HG03354 (cell line): ENCODE data around the gene HMGN4.

ENCODE experiments used
- ATAC-seq: cut with Tn5 transposase; IDR thresholded peaks from one replicate; pipeline ENCODE4 v1.9.1; 2021; ENCODE audit warnings: mild to moderate bottlenecking; ENCODE audit not compliant: unreplicated experiment, poor library complexity, severe bottlenecking

Gene HMGN4

DNA sequence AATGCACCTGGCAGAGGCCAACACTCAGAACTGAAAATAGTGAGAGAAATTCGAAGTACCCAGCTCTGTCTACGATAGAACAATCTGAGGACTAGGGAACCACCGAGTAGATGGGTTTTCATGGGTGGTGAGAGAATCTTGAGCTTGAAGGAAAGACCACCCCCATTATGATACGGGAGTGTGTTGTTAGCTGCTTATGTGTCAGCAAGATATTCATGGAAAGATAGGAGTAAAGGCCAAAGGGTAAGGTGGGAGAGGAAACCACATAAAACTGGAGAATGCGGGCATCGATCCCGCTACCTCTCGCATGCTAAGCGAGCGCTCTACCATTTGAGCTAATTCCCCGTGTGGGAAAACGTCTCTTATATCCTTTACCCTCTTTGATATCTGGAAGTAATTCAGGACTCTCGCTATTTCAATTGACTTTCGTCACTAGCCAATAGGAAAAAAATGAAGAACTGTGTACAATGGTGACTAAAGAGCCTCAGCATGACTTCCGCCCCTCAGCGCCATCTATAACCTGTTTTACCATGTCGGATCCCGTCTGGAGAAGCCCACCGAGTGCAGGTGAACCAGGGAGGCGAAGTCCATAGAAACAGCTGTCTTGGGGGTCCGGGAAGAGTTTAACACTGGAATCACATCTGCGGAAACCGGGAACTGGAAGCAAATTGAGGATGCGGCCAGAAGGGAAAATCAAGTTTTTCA, 33.6 kb downstream of the HMGN4 start:
- no peak for ATAC-seq

DNA sequence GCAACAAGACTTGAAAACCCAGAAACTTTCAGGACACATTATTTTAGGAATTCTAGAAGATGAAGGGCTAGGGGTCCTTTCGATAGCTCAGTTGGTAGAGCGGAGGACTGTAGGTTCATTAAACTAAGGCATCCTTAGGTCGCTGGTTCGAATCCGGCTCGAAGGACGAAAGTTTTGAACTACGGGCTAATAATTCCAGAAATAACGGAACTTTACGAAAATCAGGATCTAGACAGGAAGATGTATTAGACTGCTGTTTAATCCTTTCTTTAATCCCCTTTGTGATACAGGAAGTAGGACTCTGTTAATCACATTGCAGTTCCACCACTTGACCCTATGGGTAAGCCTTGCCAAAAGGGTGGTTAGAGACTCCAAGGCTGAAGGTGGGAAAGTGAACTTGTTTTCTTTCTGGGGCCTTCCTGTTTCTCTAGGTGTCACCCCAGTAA, 37.4 kb downstream of the HMGN4 start:
- ATAC-seq = no peak

DNA sequence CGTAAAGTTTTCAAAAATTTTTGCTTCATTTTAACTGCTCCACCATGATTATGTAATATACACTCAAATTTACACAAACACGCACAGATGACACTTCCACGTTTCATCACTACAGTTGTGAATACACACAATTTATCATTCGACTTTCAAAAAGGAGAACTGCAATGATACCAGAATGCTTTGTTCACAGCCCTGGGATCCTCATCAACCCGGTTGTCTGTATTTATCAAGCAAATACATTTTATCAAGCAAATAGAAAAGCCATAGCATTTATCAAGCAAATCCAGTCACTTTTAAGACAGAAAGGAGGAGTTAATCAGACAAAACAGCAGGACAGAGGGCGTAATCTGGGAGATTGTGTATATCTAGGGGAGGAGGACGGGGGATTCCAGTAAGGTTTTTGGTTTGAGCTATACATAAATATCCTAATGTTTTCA, 38.3 kb downstream of the HMGN4 start:
- no peak for ATAC-seq

DNA sequence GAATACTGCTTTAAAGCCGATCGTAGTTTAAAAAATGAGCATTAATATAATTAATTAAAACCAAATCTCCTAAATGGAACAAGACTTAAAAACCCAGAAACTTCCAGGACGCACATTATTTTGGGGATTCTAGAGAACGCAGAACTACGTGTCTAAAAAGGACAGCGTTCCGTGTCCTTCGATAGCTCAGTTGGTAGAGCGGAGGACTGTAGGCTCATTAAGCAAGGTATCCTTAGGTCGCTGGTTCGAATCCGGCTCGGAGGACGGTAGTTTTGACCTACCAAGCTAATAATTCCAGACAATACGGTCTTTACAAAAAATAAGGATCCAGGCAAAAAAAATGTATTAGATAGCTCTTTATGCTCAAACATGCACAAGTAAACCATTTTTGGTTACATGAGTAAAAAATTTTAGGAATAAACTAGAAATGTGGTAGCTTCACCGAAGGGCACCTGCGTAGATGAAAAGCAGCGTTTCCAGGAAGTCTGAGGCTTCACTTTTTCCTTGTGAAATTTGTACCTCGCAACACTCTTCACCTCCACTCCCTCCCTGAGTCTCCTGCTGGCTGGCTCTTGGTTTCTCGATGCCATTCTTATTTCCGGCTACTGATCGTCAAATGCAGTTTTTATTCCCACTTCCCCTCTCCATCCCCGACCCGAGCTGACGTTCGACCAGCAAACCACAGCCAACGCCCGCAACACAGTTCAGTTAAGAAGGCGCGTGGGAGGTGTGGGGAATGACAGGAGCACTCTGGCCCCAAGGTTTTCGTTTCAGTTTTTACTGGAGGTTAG, 39.0 kb downstream of the HMGN4 start:
- ATAC-seq = no peak

DNA sequence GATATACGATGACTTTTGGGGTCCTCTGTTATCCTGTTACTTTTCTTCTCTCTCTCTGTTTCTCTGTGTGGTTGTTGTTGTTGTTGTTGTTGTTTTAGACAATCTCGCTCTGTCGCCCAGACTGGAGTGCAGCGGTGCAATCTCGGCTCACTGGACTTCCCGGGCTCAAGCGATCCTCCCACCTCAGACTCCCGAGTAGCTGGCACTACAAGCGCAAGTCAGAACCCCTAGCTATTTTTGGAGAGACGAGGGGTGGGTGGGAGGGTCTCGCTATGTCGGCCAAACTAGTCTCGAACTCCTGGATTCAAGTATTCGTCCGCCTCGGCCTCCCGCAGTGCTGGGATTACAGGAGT, 39.5 kb downstream of the HMGN4 start:
- ATAC-seq = no peak

DNA sequence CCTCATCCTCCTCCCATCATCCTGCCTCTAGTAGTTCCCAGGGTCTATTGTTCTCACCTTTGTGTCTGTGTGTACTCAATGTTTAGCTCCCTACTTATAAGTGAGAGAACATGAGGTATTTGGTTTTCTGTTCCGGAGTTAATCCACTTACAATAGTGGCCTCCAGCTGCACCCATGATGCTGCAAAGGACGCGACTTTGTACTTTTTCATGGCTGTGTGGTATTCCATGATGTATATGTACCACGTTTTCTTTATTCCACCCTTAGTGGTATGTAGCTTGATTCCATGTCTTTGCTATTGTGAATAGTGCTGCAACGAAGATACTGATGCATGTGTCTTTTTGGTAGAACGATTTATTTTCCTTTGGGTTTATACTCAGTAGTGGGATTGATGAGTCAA, 40.1 kb downstream of the HMGN4 start:
- no peak for ATAC-seq

DNA sequence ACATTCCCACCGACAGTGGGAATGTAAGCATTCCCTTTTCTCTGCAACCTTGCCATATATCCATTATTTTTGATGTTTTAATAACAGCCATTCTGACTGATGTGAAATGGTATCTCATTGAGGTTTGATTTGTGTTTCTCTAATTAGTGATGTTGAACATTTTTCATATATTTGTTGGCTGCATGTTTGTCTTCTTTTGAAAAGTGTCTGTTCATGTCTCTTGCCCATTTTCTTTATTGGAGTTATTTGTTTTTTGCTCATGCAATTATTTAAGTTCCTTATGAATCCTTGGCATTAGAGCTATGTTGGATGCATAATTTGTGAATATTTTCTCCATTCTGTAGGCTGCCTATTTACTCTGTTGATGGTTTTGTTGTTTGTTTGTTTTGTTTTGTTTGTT, 40.6 kb downstream of the HMGN4 start:
- ATAC-seq = no peak

DNA sequence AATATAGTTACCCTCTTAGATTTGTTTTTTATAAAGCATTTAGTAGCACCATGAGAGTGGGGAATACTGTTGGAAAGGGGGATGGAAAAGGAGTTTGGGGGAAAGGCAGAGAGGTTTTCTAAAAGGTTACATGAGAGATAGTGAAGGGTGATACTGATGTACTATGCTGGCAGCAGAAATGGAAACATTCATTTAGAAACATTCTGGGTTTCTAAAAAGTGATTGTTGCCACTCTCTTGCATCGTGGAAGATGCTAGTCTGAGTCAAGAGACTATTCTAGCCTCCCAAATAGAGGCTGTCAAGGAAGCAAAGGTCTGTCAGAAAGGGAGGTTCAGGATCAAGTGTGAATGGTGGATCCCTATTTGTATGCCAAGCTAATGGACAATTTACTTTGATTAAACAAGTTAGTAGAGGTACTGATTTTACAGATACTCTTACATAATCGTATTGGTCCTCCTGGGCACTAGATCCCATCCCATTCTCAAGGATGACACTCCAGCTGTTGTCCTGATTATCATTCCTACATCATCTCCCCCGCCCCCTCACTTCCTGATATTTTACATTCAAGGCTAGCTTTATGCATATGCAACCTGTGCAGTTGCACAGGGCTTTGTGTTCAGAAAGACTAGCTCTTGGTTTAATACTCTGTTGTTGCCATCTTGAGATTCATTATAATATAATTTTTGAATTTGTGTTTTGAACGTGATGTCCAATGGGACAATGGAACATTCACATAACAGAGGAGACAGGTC, 43.2 kb downstream of the HMGN4 start:
- ATAC-seq = no peak

DNA sequence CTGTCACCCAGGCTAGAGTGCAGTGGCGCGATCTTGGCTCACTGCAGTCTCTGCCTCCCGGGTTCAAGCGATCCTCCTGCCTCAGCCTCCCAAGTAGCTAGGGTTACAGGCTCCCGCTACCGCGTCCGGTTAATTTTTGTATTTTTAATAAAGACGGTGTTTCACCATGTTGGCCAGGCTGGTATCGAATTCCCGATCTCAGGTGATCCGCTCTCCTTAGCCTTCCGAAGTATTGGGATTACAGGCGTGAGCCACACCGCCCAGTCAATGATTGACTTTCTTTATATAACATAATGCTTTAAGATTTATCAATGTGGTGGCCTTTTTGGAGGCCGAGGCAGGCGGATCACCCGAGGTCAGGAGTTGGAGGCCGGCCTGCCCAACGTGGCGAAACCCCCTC, 50.8 kb downstream of the HMGN4 start:
- no peak for ATAC-seq

DNA sequence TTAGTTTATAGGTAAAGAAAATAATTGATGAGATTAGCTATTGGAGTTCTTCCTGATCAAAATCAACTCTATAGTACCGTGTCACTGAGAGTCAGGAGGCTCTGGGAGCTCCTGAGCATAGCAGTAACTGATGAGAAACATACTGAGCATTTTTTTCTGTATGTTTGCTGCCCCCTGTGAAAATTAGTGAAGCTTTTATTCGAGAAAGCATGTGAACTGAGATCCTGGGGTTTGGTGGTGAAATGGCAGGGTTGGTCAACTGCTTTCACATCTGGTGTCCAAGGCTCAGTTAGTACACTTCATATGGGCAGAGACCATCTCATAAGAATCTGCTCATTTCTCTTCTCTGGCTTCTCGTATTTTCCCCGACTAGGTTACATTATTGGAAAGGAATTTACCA, 54.5 kb downstream of the HMGN4 start:
- ATAC-seq = no peak

DNA sequence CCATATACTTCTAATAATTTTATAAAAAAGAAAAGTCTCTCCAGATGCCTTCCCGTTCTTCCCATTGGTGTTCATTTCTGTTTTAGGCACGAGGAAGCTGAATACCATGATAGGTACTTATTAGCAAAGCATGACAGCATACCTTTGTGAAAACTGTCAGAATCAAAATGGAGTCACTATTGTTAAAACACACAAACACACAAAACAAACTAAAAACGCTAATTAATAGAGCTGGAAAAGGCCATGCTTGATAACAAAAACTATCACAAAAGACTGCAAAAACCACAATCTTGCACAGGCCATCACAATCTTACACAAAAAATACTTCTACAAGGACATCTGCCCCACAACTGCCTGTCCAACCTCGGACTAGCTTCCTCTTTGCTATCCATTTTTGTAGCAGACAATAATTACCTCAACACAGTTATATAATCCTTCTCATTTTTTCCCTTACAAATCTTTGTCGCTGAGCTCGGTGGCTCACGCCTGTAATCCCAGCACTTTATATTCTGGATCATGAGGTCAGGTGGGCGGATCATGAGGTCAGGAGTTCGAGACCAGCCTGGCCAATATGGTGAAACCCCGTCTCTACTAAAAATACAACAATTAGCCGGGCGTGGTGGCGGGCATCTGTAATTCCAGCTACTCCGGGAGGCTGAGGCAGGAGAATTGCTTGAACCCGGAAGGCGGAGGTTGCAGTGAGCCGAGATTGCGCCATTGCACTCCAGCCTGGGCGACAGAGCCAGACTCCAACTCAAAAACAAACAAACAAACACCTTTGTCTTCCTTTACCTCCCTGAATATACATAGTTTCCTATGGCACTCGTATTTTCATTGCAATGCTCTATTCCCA, 55.3 kb downstream of the HMGN4 start:
- no peak for ATAC-seq

DNA sequence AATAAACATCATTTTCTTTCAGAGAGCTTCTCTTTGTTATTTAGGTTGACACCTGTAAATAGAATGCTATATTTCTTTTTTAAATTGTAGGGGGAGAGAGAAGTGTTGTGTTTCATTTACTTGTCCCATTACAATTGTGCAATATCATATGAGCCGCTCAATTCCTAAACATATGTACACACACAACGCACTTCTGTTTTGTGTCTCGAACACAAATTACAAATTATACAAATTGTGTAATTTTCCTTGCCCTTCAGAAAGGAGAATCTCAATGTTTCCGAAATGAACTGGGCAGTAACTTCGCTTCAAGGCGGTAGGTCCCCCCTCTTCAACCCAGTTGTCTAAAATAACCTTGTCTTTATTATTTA, 55.9 kb downstream of the HMGN4 start:
- no peak for ATAC-seq

DNA sequence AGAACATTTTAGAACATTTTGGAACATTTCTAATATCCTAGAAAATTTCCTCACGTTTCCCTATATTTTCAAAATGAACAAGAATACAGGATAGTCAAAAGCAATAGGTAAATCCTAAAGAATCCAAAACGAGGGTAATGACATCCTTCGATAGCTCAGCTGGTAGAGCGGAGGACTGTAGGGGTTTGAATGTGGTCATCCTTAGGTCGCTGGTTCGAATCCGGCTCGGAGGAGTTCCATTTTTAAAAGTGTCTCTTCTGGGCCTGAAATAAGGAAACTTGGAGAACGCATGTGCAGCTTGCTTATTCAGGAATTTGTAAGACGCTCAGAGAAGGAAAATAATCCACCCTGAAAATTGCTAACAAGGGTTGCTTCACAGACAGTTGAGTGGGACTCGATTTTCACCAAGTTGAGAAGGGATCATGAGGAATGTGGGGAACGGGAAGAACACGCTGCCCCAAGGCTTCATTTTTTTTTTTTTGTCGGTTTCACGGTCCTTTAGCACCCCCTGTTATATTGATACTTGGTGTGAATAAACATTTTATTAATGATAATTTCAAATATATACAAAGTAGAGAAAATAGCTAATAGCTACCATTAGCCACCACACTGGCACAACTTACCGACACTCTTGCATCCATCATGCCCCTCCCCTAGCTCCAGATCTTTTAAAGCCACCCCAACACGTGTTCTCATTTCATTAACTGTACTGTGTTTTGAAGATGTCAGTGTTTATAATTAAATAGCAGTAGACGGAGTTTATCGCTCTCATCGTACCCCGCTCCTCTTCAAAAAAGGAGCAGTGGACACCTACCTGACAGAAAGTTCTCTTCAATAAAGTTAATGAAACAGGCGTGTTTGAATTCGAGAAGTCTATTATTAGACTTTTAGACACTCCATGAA, 56.8 kb downstream of the HMGN4 start:
- ATAC-seq = no peak

DNA sequence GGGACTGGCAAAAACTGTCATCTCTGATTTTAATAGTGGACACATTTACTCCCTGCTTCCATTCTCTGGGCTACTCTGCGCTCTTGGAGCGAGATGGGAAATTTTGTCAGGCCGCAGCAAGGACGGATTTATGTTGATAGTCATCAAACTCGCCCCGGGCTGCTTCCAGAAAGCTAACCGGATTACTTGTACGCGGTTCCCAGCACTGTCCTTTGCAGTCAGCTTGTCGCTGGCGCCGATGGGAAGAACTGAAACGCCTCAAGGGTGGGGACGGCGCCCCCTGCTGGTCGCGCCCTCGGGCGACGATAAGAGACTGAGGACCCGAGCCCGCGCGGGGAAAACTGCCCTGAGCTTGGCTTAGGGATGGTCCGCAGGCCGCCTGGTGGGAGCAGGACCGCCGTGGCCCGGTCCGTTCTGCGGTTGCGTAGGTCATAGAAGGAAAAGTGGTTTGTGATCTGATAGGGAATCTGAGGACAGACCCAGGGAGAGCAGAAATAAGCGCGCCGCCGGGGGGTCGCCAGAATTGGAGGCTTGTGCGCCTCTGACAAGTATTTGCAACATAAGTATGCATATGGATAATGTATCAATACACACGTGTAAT, 57.6 kb downstream of the HMGN4 start:
- ATAC-seq = peak; percentile 67
